Measurements from ENCODE around the gene TMEM120B. TPM values are rescaled to one million over a fixed set of nuclear protein-coding genes. Genes with fewer than 3 reads are reported as not detected.
"Not testable (repeated sequence)": the region's sequence is repeated elsewhere in the genome, so short reads cannot be mapped to it uniquely, and the experiment has no call there.

TMEM120B gene
- total RNA-seq, 4 donors from 2014 or later, result 5.9 to 11.2 (median 6.4) TPM

DNA sequence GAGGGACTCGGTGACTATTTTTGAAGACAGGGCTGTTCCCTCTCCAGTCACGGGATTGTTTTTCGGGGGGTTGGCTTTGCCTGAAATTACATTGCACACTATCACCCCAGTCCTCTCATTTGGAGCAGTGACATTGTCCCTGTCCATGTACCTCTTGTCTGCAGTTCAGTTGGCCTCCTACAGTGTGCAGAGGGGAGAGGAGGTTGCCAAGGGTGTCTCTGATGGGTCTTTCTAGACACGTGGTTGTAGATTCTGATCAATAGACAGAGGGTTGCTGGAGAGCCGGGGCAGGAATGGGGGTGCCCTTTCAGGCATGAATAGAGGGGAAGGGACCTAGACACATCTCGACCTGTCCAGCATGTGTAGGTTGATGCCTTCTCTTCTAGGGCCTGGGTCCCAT is 1.2 kb downstream of the TMEM120B start:
- ATAC-seq (peak in 1 of 2 donors; percentile 15), DNase-seq (no peak)
- in situ Hi-C loops (cut with MboI; ENCODE audit: low sequenced_read_pairs in 4 of 4), result no loop called here

DNA sequence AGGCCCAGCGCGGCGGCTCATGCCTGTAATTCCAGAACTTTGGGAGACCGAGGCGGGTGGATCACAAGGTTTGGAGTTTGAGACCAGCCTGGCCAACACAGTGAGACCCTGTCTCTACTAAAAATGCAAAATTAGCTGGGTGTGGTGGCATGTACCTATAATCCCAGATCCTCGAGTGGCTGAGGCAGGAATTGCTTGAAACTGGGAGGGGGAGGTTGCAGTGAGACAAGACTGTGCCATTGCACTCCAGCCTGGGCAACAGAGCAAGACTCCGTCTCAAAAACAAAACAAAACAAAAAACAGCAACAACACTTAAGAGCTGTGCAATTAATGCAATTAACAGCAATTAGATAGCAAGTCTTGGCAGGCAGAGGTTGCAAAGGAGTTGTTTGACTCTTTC is 2.5 kb downstream of the TMEM120B start:
- Histone ChIP-seq H3K27ac (peak overlapping the region; percentile 93 to 100 (median 99)), H3K4me1 (peaks cover 48% of the 10 kb centered on the region in 2 donors)
- DNase-seq; H3K27me3 ChIP-seq; ATAC-seq; H3K4me3 ChIP-seq; in situ Hi-C loops (cut with MboI; ENCODE audit: low sequenced_read_pairs in 4 of 4); H3K36me3 ChIP-seq; H3K9me3 ChIP-seq: not testable (repeated sequence)
- intact Hi-C loops (cut with DNase I; ENCODE audit: low total_unique reads), result loop anchor here (10.0 kb wide), 1 partner anchor 360 kb away; the partner anchor contains the start of gene MLXIP

More for the DNA sequence above, 1.2 kb downstream of the TMEM120B start:
- peak in 1 of 2 donors; percentile 2 for TF ChIP-seq POLR2A (IDR thresholded peaks at IDR 0.05)
- TF ChIP-seq, protein P1, sequence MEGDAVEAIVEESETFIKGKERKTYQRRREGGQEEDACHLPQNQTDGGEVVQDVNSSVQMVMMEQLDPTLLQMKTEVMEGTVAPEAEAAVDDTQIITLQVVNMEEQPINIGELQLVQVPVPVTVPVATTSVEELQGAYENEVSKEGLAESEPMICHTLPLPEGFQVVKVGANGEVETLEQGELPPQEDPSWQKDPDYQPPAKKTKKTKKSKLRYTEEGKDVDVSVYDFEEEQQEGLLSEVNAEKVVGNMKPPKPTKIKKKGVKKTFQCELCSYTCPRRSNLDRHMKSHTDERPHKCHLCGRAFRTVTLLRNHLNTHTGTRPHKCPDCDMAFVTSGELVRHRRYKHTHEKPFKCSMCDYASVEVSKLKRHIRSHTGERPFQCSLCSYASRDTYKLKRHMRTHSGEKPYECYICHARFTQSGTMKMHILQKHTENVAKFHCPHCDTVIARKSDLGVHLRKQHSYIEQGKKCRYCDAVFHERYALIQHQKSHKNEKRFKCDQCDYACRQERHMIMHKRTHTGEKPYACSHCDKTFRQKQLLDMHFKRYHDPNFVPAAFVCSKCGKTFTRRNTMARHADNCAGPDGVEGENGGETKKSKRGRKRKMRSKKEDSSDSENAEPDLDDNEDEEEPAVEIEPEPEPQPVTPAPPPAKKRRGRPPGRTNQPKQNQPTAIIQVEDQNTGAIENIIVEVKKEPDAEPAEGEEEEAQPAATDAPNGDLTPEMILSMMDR (IDR thresholded peaks at IDR 0.05 in 4 of 5, conservative IDR thresholded peaks at IDR 0.05 in 1 of 5), result no peak
- no peaks in the 10 kb centered on the region for H3K27me3 ChIP-seq
- intact Hi-C loops (cut with DNase I; ENCODE audit: low total_unique reads), result loop anchor here (2.0 to 10.0 kb wide), 3 partner anchors 81 to 361 kb away; partner anchors contain the start of genes MLXIP and PSMD9
- H3K36me3 ChIP-seq, result no peaks in the 10 kb centered on the region
- peak overlapping the region; percentile 87 to 91 (median 90) for H3K4me3 ChIP-seq
- peak overlapping the region; percentile 93 to 100 (median 99) for H3K27ac ChIP-seq
- H3K4me1 ChIP-seq, result peaks cover 48% of the 10 kb centered on the region in 2 donors
- H3K9me3 ChIP-seq, result no peaks in the 10 kb centered on the region

DNA sequence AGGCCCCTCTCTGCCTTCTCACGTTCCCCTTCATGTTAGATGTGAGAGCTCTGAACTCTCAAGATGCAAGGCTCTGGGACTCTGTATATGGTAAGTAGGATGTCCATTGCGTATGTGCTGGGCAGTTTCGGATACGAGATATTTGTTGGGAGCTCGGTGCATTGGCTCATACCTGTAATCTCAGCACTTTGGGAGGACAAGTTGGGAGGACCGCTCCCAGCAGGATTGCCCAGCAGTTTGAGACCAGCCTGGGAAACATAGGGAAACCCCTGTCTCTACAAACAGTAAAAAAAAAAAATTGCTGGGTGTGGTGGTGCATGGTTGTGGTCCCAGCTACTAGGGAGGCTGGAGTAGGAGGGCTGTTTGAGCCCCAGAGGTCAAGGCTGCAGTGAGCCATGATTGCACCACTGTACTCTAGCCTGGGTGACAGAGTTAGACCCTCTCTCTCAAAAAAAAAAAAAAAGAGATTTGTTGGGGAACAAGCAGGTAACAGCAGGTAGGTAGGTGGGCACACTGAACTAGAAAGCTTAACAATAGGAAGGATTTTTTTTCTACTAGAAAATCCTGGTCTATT is 3.4 kb downstream of the TMEM120B start:
- Histone ChIP-seq H3K36me3 (no peaks in the 10 kb centered on the region), H3K4me3 (no peak overlapping the region), H3K9me3 (no peaks in the 10 kb centered on the region), H3K27ac (peak overlapping the region; percentile 93 to 100 (median 99)), H3K27me3 (no peaks in the 10 kb centered on the region), H3K4me1 (peaks cover 45 to 48% of the 10 kb centered on the region in 2 donors)
- intact Hi-C loops (cut with DNase I; ENCODE audit: low total_unique reads) (loop anchor here (2.0 to 10.0 kb wide), 2 partner anchors 21 to 359 kb away; partner anchors contain the start of gene MLXIP), in situ Hi-C loops (cut with MboI; ENCODE audit: low sequenced_read_pairs in 4 of 4) (no loop called here)
- TF ChIP-seq, protein P1 (IDR thresholded peaks at IDR 0.05 in 4 of 5, conservative IDR thresholded peaks at IDR 0.05 in 1 of 5), result no peak
- TF ChIP-seq POLR2A (IDR thresholded peaks at IDR 0.05), result no peak
- ATAC-seq, result no peak
- no peak for DNase-seq

DNA sequence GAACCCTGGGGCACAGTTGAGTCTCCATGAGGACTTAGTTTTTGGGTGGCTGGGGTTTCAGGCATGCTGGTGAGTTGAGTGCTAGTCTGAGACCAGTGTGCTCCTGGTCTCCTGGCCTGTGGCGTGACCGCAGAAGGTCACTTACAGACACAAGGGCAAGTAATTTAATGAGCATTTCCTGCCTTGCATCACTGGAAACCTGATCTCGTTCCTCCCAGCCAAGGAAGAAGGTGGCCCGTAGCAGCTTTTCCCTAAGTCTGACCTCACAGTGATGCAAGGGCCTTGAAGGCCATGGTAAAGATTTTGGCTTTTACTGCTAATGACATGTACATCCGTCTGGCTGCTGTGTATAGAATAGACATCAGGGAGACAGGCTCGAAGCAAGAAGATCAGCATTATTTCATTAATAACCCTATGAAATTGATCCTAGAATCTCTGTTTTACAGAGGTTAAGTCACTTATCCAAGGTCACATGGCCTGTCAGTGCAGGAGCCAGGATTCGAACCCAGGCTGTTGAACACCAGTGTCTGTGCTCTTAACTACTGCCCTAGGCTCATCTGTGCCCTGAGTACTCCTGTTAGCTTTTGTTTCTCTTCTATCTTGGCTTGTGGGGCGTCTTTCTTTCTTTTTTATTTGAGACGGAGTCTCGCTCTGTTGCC is 4.6 kb downstream of the TMEM120B start:
- Histone ChIP-seq H3K27me3 (no peaks in the 10 kb centered on the region), H3K4me1 (peaks cover 37 to 48% of the 10 kb centered on the region in 2 donors), H3K36me3 (no peaks in the 10 kb centered on the region), H3K9me3 (no peaks in the 10 kb centered on the region), H3K4me3 (peak overlapping the region in 1 of 4 donors; percentile 20), H3K27ac (peak overlapping the region; percentile 93 to 100 (median 99))
- TF ChIP-seq, protein P1 (IDR thresholded peaks at IDR 0.05 in 4 of 5, conservative IDR thresholded peaks at IDR 0.05 in 1 of 5), result no peak
- TF ChIP-seq POLR2A (IDR thresholded peaks at IDR 0.05), result peak in 1 of 2 donors; percentile 6
- peak; percentile 72 to 88 for DNase-seq
- intact Hi-C loops (cut with DNase I; ENCODE audit: low total_unique reads), result loop anchor here (2.0 to 10.0 kb wide), 2 partner anchors 20 to 358 kb away; partner anchors contain the start of gene MLXIP
- in situ Hi-C loops (cut with MboI; ENCODE audit: low sequenced_read_pairs in 4 of 4), result no loop called here
- peak; percentile 61 to 73 for ATAC-seq

DNA sequence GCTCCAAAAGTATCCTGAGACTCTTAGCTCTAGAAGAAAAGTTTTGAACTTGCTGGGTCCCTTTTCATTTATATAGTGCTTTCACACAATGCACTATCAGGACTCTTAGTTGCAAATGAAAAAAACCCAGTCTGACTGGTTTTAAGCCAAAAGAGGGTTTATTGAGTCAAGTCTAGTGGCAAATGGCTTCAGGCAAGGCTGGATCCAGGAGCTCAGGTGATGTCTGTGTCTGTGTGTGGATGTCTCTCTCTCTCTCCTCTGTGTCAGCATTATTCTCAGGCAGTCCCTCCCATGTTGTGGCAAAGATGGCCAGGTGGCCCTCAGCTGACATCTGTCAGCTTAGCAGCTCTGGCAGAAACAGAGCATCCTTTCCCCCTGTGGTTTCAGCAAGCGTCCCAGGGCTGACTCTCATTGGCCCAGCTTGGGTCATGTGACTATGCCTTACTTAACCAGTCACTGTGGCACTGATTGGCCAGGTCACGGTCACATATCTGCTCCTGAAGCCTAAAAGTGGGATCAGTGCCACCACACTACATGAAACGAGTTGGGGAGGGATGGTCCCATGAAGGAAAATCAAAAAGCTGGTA is 6.2 kb downstream of the TMEM120B start:
- H3K36me3 ChIP-seq, result no peaks in the 10 kb centered on the region
- no peaks in the 10 kb centered on the region for H3K9me3 ChIP-seq
- H3K4me1 ChIP-seq, result peaks cover 32 to 42% of the 10 kb centered on the region in 2 donors
- ATAC-seq, result peak; percentile 13 to 21
- H3K27ac ChIP-seq, result peak overlapping the region; percentile 93 to 100 (median 99)
- DNase-seq, result peak in 1 of 2 donors; percentile 69
- TF ChIP-seq, protein P1 (IDR thresholded peaks at IDR 0.05 in 4 of 5, conservative IDR thresholded peaks at IDR 0.05 in 1 of 5), result no peak
- no peak for TF ChIP-seq POLR2A (IDR thresholded peaks at IDR 0.05)
- intact Hi-C loops (cut with DNase I; ENCODE audit: low total_unique reads) (loop anchor here (10.0 kb wide), 1 partner anchor 356 kb away; the partner anchor contains the start of gene MLXIP), in situ Hi-C loops (cut with MboI; ENCODE audit: low sequenced_read_pairs in 4 of 4) (no loop called here)
- no peaks in the 10 kb centered on the region for H3K27me3 ChIP-seq
- H3K4me3 ChIP-seq, result no peak overlapping the region

All from gastrocnemius medialis (tissue), 4 donors.